Testis (tissue), 2 donors: ENCODE measurements around the gene EFEMP2.

ENCODE experiments used
- POLR2A ChIP-seq: fragments of 450-650 bp; IDR thresholded peaks from one replicate; pipeline ENCODE4 v1.6.1; 2017; ENCODE audit warnings: antibody characterized with exemption, mild to moderate bottlenecking, moderate library complexity
- TF ChIP-seq, protein P1 (sequence below), 3 experiments: fragments of 450-650 bp in 2 of 3; fragments of 200-600 bp in 1 of 3; sonication (generic) in 1 of 3; IDR thresholded peaks; one replicate each; pipeline ENCODE4 v1.5.1; 2016 to 2019; ENCODE audit warnings: antibody characterized with exemption in 3 of 3, mild to moderate bottlenecking in 2 of 3, moderate library complexity in 1 of 3

DNA sequence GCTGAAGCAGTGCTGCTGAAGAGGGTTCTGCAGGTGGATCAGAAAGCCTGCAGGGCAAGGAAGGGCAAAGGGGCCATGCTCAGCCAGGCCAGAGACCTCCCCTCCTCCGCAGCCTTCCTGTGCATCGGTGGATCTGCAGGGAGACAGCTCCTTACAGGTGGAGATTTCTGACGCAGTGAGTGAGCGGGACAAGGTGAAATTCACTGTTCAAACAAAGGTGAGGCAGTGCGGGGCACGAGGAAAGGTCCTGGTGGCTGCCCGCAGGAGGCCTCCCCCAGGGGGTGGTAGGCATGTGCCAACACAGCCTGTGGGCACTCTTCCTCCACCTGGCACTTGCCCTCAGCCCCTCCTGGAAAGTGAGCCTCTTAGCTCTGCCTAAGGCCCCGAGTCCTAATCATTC, 23.2 kb downstream of the EFEMP2 start:
- TF ChIP-seq, protein P1, sequence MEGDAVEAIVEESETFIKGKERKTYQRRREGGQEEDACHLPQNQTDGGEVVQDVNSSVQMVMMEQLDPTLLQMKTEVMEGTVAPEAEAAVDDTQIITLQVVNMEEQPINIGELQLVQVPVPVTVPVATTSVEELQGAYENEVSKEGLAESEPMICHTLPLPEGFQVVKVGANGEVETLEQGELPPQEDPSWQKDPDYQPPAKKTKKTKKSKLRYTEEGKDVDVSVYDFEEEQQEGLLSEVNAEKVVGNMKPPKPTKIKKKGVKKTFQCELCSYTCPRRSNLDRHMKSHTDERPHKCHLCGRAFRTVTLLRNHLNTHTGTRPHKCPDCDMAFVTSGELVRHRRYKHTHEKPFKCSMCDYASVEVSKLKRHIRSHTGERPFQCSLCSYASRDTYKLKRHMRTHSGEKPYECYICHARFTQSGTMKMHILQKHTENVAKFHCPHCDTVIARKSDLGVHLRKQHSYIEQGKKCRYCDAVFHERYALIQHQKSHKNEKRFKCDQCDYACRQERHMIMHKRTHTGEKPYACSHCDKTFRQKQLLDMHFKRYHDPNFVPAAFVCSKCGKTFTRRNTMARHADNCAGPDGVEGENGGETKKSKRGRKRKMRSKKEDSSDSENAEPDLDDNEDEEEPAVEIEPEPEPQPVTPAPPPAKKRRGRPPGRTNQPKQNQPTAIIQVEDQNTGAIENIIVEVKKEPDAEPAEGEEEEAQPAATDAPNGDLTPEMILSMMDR (IDR thresholded peaks at IDR 0.05): no peak
- TF ChIP-seq POLR2A: no peak
